Measurements from ENCODE around the gene ASB10.

DNA sequence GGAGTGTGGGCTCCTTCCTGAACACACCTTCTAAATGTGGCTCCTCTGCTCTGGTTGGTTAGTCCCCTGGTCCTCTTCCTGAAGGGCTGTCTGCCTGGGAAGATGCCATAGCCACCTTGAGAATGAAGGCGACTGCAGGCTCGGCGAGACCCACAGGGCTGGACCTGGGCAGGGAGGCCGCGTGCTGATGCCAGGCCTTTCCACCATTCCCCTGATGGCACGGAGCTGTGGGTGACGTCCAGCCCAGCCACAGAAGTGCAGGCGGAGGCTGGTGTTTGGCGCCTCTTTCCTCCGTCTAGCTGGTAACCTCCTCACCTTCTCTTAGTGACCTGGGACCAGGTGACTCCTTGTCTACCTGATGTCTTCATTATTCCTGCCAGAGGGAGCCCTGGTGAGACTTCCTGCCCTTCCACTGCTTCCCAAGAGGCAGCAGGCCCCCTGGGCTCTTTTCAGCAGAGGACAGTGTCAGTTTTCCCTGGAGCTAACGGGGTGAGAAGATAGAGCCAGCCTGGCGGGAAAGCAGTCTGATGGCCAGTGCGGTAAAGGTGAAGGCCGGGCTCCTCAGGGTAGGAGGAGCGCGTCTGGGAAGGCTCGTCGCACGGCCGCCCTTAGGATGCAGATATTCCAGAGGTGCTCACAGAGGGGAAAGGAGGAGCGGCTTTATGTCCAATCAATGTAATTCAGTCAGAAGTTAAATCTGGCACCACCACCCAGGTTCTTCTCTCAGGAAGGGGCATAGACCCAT is 54.4 kb downstream of the ASB10 start:
- TF ChIP-seq, protein P1, sequence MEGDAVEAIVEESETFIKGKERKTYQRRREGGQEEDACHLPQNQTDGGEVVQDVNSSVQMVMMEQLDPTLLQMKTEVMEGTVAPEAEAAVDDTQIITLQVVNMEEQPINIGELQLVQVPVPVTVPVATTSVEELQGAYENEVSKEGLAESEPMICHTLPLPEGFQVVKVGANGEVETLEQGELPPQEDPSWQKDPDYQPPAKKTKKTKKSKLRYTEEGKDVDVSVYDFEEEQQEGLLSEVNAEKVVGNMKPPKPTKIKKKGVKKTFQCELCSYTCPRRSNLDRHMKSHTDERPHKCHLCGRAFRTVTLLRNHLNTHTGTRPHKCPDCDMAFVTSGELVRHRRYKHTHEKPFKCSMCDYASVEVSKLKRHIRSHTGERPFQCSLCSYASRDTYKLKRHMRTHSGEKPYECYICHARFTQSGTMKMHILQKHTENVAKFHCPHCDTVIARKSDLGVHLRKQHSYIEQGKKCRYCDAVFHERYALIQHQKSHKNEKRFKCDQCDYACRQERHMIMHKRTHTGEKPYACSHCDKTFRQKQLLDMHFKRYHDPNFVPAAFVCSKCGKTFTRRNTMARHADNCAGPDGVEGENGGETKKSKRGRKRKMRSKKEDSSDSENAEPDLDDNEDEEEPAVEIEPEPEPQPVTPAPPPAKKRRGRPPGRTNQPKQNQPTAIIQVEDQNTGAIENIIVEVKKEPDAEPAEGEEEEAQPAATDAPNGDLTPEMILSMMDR (IDR thresholded peaks at IDR 0.05), result no peak
- TF ChIP-seq ZFX (IDR thresholded peaks at IDR 0.05; ENCODE audit: borderline replicate concordance), result no peak

Measured in 22Rv1 (cell line).